SU-DHL-6 (cell line): ENCODE results near the gene DPP6.

Experiments used
- H2AFZ ChIP-seq: fragments of 200-600 bp; sonication (generic); 2 replicates; pipeline ENCODE4 v1.6.1; 2014; ENCODE audit warnings: low read depth, mild to moderate bottlenecking, moderate library complexity, mixed read lengths, antibody characterized with exemption, low read length; ENCODE audit not compliant: severe bottlenecking
- H3F3A ChIP-seq: fragments of 200-600 bp; shearing (Covaris generic); 2 replicates; pipeline ENCODE4 v1.6.0; 2016; ENCODE audit warnings: antibody characterized with exemption, mild to moderate bottlenecking; ENCODE audit not compliant: insufficient read depth
- H3K27ac ChIP-seq: fragments of 200-600 bp; sonication (generic); 2 replicates; pipeline ENCODE4 v1.5.1; 2016; ENCODE audit warnings: low read depth, mild to moderate bottlenecking, low read length, moderate library complexity, mixed read lengths
- H3K27me3 ChIP-seq: fragments of 200-600 bp; sonication (generic), shearing (Covaris generic); 2 replicates; pipeline ENCODE4 v1.6.0; 2014; ENCODE audit warnings: mild to moderate bottlenecking, low read length
- H3K36me3 ChIP-seq: fragments of 200-600 bp; sonication (generic); 2 replicates; pipeline ENCODE4 v1.6.1; 2014; ENCODE audit warnings: mild to moderate bottlenecking, low read length, mixed read lengths
- H3K4me2 ChIP-seq: fragments of 300-600, 200-600 bp; shearing (Covaris generic), sonication (generic); 2 replicates; pipeline ENCODE4 v1.6.0; 2014; ENCODE audit warnings: low read length, low read depth, mild to moderate bottlenecking; ENCODE audit not compliant: poor library complexity, severe bottlenecking
- H3K4me3 ChIP-seq: fragments of 200-600 bp; sonication (generic); 2 replicates; pipeline ENCODE4 v1.5.1; 2014; ENCODE audit warnings: antibody characterized with exemption, low read length, mild to moderate bottlenecking, mixed read lengths; ENCODE audit not compliant: insufficient read depth, poor library complexity, severe bottlenecking
- H3K79me2 ChIP-seq: fragments of 200-600 bp; sonication (generic); 2 replicates; pipeline ENCODE4 v1.6.1; 2014; ENCODE audit warnings: mild to moderate bottlenecking, low read length, moderate library complexity; ENCODE audit not compliant: insufficient read depth
- H3K9ac ChIP-seq: fragments of 200-600 bp; sonication (generic); 2 replicates; pipeline ENCODE4 v1.7.0; 2014; ENCODE audit warnings: mild to moderate bottlenecking, low read length
- H3K9me2 ChIP-seq: fragments of 200-600 bp; sonication (generic); replicated peaks from 2 replicates; pipeline ENCODE4 v1.6.1; 2014; ENCODE audit warnings: low read length; ENCODE audit not compliant: insufficient read depth
- H3K9me3 ChIP-seq: fragments of 200-600 bp; sonication (generic); 2 replicates; pipeline ENCODE4 v1.6.1; 2014; ENCODE audit warnings: low read length, mixed read lengths; ENCODE audit not compliant: insufficient read depth
- H4K20me1 ChIP-seq: fragments of 200-600 bp; sonication (generic); 2 replicates; pipeline ENCODE4 v1.6.1; 2014; ENCODE audit warnings: low read depth, mild to moderate bottlenecking, antibody characterized with exemption, low read length, moderate library complexity, mixed read lengths
- CTCF ChIP-seq: fragments of 200-600 bp; sonication (generic); IDR thresholded peaks from one replicate; pipeline ENCODE4 v1.5.1; 2017; ENCODE audit warnings: antibody characterized with exemption, mild to moderate bottlenecking, low read length, moderate library complexity; ENCODE audit not compliant: insufficient read depth, poor library complexity, severe bottlenecking
- EZH2phosphoT487 ChIP-seq: fragments of 200-600 bp; sonication (generic), shearing (Covaris generic); conservative IDR thresholded peaks from 2 replicates; pipeline ENCODE4 v1.6.1; 2018; ENCODE audit warnings: mild to moderate bottlenecking, antibody characterized with exemption, low read length, moderate library complexity, mixed read lengths

Gene DPP6

GRCh38 chr7:154433632-154434598 lies 381.7 kb downstream of the DPP6 start:
- TF ChIP-seq EZH2phosphoT487 (no peak), CTCF (no peak)
- H3K9me2 ChIP-seq = no peaks in the 10 kb centered on the region
- no peaks in the 10 kb centered on the region for H3F3A ChIP-seq

GRCh38 chr7:154436560-154436959 lies 384.4 kb downstream of the DPP6 start:
- TF ChIP-seq CTCF (no peak), EZH2phosphoT487 (no peak)
- Histone ChIP-seq H2AFZ (no peak overlapping the region), H3K9me3 (no peaks in the 10 kb centered on the region), H3K9me2 (no peaks in the 10 kb centered on the region), H3K4me3 (no peak overlapping the region), H3K27me3 (no peaks in the 10 kb centered on the region), H3K9ac (no peak overlapping the region), H3K79me2 (no peaks in the 10 kb centered on the region), H3K27ac (no peak overlapping the region), H3K4me2 (no peak overlapping the region), H3F3A (no peaks in the 10 kb centered on the region), H3K36me3 (no peaks in the 10 kb centered on the region), H4K20me1 (no peaks in the 10 kb centered on the region)

More at GRCh38 chr7:154433632-154434598, 381.7 kb downstream of the DPP6 start:
- Histone ChIP-seq H3K4me2 (no peak overlapping the region), H2AFZ (no peak overlapping the region), H3K36me3 (no peaks in the 10 kb centered on the region), H4K20me1 (no peaks in the 10 kb centered on the region), H3K4me3 (no peak overlapping the region), H3K27me3 (no peaks in the 10 kb centered on the region), H3K9me3 (no peaks in the 10 kb centered on the region), H3K9ac (no peak overlapping the region), H3K79me2 (no peaks in the 10 kb centered on the region), H3K27ac (no peak overlapping the region)

GRCh38 chr7:154437234-154437633 lies 385.0 kb downstream of the DPP6 start:
- H3F3A ChIP-seq = no peaks in the 10 kb centered on the region
- H3K9me2 ChIP-seq = no peaks in the 10 kb centered on the region
- H3K9me3 ChIP-seq = no peaks in the 10 kb centered on the region
- TF ChIP-seq CTCF = no peak
- no peak overlapping the region for H3K27ac ChIP-seq
- H3K27me3 ChIP-seq = no peaks in the 10 kb centered on the region
- no peak overlapping the region for H3K9ac ChIP-seq
- H3K36me3 ChIP-seq = no peaks in the 10 kb centered on the region
- no peak overlapping the region for H3K4me3 ChIP-seq
- H3K79me2 ChIP-seq = no peaks in the 10 kb centered on the region
- H4K20me1 ChIP-seq = no peaks in the 10 kb centered on the region
- H2AFZ ChIP-seq = no peak overlapping the region
- no peak overlapping the region for H3K4me2 ChIP-seq
